SH-SY5Y (cell line): ENCODE results near the gene GMDS.

Experiments used
- GATA2 ChIP-seq: IDR thresholded peaks from 2 replicates; pipeline ENCODE4 v1.6.1; 2011; ENCODE audit warnings: mild to moderate bottlenecking, low read depth, low read length
- GATA3 ChIP-seq: IDR thresholded peaks from 2 replicates; pipeline ENCODE4 v1.6.1; 2011; ENCODE audit warnings: low read depth, mild to moderate bottlenecking, low read length, moderate library complexity

Gene GMDS

GRCh38 chr6:1871724-1872315 is 373.6 kb downstream of the GMDS start:
- TF ChIP-seq GATA2 (no peak), GATA3 (no peak)

DNA sequence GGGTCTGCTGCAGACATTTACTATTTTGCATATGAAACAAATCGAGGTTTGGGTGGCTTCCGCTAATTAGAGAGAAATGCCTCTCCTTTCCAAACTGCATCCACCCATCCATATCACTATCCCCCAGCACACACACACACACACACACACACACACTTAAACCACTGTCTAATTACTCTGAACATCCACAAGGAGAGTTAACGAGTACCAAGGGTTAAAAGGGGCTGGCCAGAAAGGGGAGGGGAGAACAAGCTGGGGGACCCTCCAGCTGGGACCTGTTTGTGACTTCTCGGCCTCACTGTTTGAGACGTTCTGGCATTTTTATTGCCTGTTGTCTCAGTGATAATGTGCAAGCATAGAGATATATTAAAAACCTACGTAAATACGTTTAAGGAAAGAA is 374.5 kb downstream of the GMDS start:
- TF ChIP-seq GATA3: no peak
- TF ChIP-seq GATA2: no peak

GRCh38 chr6:1870251-1870650 is 375.2 kb downstream of the GMDS start:
- TF ChIP-seq GATA2: no peak

GRCh38 chr6:1869769-1870168 is 375.6 kb downstream of the GMDS start:
- TF ChIP-seq GATA2 (no peak), GATA3 (no peak)

DNA sequence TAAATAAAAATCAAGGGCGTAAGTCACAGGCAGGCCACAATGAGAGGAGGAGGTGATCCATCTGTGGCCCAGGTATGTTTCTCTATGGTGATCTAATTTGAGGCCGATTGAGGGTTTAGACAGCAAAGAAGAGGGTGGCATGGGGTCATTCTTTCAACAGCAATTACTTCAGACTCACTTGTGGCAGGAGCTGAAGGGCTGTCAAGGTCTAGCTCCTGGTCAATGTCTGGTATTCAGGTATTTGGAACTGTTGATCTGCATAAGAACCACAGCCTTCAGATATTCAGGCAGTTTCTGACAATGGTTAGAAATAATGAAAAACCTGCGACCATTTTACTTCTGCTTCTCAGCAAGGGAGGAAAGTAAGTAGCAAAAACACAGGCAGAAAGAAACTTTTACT is 376.1 kb downstream of the GMDS start:
- TF ChIP-seq GATA3: no peak
- TF ChIP-seq GATA2: no peak

DNA sequence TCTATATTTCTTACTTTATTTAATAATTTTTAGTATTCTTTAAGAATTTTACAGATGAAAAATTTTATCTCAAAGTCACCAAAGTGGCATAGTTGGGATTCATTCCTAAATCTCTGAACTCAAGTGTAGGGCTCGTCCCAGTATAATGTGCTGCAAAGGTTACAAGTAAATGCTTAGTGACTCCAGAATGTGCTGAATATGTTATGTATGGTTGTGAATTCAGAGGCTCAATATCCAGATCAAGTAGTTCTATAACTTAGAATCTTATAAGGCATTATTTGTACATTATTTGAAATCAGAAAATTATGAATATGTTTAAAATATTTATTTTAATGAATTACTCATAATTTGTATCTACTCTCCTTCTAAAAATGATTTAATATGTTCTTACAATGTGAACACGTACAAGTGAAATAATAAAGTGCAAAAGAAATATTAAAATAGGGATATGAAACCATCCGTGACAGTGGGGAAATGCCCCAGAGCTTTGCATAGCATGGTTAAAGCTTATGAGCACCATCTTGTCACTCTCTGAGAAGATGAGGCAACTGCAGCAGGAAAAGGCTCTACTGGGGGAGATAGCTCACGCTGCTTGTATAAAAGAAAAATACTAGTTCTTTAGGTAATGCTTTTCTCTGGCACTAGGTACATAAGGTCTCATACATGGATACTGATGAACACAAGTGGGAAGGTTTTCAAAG is 376.7 kb downstream of the GMDS start:
- TF ChIP-seq GATA3 (no peak), GATA2 (no peak)

DNA sequence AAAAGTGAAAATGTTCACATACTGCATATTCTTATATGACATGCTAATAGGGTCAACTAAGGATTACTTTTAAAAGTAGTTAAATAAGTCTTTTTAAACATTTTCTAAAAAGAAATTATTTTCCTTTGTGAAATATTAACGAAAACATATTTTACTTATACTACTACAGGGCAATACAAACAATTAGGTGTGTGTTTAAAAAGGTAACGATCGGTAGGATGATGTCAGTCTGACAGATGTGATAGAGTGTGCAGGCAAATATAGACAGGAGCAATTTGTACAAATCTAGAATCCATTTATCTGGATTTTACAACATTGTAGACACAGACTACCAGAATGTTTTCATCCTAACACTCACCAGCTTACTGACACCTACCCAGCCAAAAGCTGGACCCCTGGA is 378.2 kb downstream of the GMDS start:
- TF ChIP-seq GATA3 (no peak), GATA2 (no peak)

GRCh38 chr6:1865585-1865984 is 379.8 kb downstream of the GMDS start:
- TF ChIP-seq GATA3 (no peak), GATA2 (no peak)

GRCh38 chr6:1864496-1864895 is 380.9 kb downstream of the GMDS start:
- TF ChIP-seq GATA2 (no peak), GATA3 (no peak)

DNA sequence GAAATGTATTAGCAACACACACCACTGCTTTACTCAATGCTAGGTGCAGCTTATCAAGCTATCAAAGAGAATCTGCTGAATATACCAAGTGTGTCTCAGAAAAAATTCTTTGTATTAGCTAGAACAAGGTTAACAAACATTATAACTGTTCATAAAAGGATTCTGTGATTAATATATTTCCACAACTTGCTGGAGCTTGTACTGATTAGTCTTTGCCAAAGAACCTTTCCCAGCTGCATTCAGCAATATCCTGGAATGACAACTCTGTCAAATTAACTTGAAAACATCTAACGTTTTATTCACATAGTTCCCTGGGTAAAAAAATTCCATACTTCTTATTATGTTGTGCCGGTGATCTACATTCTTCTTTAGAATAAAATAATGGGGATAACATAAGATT is 383.0 kb downstream of the GMDS start:
- TF ChIP-seq GATA3: no peak
- no peak for TF ChIP-seq GATA2

- no peak for TF ChIP-seq GATA3
- no peak for TF ChIP-seq GATA2
These were observed 384.6 kb downstream of the GMDS start for GRCh38 chr6:1860756-1861348.

DNA sequence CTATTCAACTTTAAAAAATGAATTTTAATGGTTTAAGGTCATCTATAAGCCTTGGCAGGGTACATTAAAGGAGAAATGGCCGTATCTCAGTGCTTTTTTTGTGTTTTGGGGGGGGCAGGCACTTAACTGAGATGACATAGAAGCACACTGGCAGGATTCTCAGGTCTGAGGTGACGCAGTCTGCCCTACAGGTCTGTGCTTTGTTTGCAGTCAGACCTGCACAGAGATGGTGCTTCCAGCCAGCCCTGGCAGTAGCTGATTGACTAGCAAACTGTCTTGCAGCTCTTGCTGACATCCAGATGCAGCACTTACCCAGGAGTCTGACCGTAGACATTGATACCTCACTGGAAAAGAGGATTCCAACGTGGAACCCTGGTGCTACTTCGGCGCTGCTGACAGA is 386.5 kb downstream of the GMDS start:
- TF ChIP-seq GATA3 (no peak), GATA2 (no peak)

GRCh38 chr6:1858196-1858595 is 387.2 kb downstream of the GMDS start:
- TF ChIP-seq GATA2 (no peak), GATA3 (no peak)

GRCh38 chr6:1856381-1856780 is 389.0 kb downstream of the GMDS start:
- TF ChIP-seq GATA2: no peak
- no peak for TF ChIP-seq GATA3

DNA sequence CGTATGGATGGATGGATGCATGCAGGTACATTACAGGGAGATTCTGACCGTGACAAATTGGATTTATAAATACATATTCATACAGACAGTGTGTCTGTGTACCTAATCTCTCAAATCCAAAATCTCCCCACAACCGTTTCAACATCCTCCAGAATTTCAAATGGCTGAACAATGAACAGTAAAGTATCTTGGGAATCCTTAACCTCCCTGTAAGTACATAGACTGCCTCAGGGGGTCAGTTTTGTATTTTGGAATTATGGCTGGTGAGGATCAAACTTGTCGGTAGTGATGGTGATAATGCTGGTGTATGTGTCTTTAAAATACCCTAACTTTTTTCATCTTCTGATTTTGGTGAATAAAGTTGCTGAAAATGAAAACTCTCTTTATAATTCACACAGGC is 389.5 kb downstream of the GMDS start:
- no peak for TF ChIP-seq GATA3
- no peak for TF ChIP-seq GATA2
